PFSK-1 (cell line): Measurements from ENCODE around the gene CCDC33.

Experiments used
- POLR2AphosphoS5 ChIP-seq: IDR thresholded peaks from 2 replicates; pipeline ENCODE4 v1.6.1; 2012; ENCODE audit warnings: low read depth, mild to moderate bottlenecking, control low read depth, low read length, moderate library complexity
- REST ChIP-seq, 2 experiments: IDR thresholded peaks; 2 replicates each; pipeline versions ENCODE4 v1.6.1 to v1.8.0; 2011 to 2012; ENCODE audit warnings: low read depth in 2 of 2, low read length in 2 of 2, control low read depth in 1 of 2, inconsistent platforms in 1 of 2, mild to moderate bottlenecking in 1 of 2, moderate library complexity in 1 of 2; ENCODE audit not compliant: insufficient read depth in 1 of 2
- TAF1 ChIP-seq: IDR thresholded peaks from 2 replicates; pipeline ENCODE4 v1.6.1; 2012; ENCODE audit warnings: low read length, control low read depth, borderline replicate concordance; ENCODE audit not compliant: insufficient read depth

GRCh38 chr15:74375303-74375693 lies 139.2 kb downstream of the CCDC33 start:
- TF ChIP-seq POLR2AphosphoS5 (no peak), REST (IDR thresholded peaks at IDR 0.05; ENCODE audit: insufficient read depth in 1 of 2, low read depth in 2 of 2, low read length in 2 of 2) (no peak), TAF1 (no peak)
